ENCODE measurements around the gene NSL1. TPM values are rescaled to one million over a fixed set of nuclear protein-coding genes. Genes with fewer than 3 reads are reported as not detected.

Gene NSL1
- total and polyA plus RNA-seq, 9 of the 15 experiments (the other 6 are each of a cell fraction or from before 2014, with no cell fraction given), result 53.5 to 108 (median 59.1) TPM

- no peak for TF ChIP-seq E4F1 (CRISPR knock-in tag; IDR thresholded peaks at IDR 0.05; ENCODE audit: borderline replicate concordance)
- no peak for TF ChIP-seq PTRF (tag; IDR thresholded peaks at IDR 0.05)
- no peak for TF ChIP-seq ZNF311 (CRISPR knock-in tag; IDR thresholded peaks at IDR 0.05)
- TF ChIP-seq ZNF551 (CRISPR knock-in tag; IDR thresholded peaks at IDR 0.05), result no peak
- TF ChIP-seq, protein P1, sequence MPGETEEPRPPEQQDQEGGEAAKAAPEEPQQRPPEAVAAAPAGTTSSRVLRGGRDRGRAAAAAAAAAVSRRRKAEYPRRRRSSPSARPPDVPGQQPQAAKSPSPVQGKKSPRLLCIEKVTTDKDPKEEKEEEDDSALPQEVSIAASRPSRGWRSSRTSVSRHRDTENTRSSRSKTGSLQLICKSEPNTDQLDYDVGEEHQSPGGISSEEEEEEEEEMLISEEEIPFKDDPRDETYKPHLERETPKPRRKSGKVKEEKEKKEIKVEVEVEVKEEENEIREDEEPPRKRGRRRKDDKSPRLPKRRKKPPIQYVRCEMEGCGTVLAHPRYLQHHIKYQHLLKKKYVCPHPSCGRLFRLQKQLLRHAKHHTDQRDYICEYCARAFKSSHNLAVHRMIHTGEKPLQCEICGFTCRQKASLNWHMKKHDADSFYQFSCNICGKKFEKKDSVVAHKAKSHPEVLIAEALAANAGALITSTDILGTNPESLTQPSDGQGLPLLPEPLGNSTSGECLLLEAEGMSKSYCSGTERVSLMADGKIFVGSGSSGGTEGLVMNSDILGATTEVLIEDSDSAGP (CRISPR knock-in tag; IDR thresholded peaks at IDR 0.05), result no peak
- TF ChIP-seq LEF1 (IDR thresholded peaks at IDR 0.05), result peak; percentile 79; the same call in 1 of the 2 replicates
- TF ChIP-seq MECOM (CRISPR knock-in tag; IDR thresholded peaks at IDR 0.05), result peak; percentile 35; the same call in 1 of the 2 replicates
- peak; percentile 78 for TF ChIP-seq NFIC (IDR thresholded peaks at IDR 0.05)
- TF ChIP-seq SMAD2 (IDR thresholded peaks at IDR 0.05; ENCODE audit: low read depth, low read length), result no peak
- TF ChIP-seq ZNF3 (CRISPR knock-in tag; IDR thresholded peaks at IDR 0.05), result no peak
- TF ChIP-seq, protein P2, sequence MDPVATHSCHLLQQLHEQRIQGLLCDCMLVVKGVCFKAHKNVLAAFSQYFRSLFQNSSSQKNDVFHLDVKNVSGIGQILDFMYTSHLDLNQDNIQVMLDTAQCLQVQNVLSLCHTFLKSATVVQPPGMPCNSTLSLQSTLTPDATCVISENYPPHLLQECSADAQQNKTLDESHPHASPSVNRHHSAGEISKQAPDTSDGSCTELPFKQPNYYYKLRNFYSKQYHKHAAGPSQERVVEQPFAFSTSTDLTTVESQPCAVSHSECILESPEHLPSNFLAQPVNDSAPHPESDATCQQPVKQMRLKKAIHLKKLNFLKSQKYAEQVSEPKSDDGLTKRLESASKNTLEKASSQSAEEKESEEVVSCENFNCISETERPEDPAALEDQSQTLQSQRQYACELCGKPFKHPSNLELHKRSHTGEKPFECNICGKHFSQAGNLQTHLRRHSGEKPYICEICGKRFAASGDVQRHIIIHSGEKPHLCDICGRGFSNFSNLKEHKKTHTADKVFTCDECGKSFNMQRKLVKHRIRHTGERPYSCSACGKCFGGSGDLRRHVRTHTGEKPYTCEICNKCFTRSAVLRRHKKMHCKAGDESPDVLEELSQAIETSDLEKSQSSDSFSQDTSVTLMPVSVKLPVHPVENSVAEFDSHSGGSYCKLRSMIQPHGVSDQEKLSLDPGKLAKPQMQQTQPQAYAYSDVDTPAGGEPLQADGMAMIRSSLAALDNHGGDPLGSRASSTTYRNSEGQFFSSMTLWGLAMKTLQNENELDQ (CRISPR knock-in tag; IDR thresholded peaks at IDR 0.05; ENCODE audit: borderline replicate concordance), result no peak
- no peak for TF ChIP-seq DACH1 (IDR thresholded peaks at IDR 0.05; ENCODE audit: partially characterized antibody)
- no peak for TF ChIP-seq SRSF9 (IDR thresholded peaks at IDR 0.05; ENCODE audit: borderline replicate concordance, low read depth, low read length)
- no peak for TF ChIP-seq ZNF586 (CRISPR knock-in tag; conservative IDR thresholded peaks at IDR 0.05)
- TF ChIP-seq, protein P3, sequence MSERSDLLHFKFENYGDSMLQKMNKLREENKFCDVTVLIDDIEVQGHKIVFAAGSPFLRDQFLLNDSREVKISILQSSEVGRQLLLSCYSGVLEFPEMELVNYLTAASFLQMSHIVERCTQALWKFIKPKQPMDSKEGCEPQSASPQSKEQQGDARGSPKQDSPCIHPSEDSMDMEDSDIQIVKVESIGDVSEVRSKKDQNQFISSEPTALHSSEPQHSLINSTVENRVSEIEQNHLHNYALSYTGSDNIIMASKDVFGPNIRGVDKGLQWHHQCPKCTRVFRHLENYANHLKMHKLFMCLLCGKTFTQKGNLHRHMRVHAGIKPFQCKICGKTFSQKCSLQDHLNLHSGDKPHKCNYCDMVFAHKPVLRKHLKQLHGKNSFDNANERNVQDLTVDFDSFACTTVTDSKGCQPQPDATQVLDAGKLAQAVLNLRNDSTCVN (CRISPR knock-in tag; IDR thresholded peaks at IDR 0.05), result no peak
Observed at GRCh38 chr1:212791676-212792395, at the start of gene NSL1, which contains the start of gene TATDN3 (continued).

All from K562 (cell line).